Breast epithelium (tissue), 3 donors: ENCODE results near the gene FBXO15.

ENCODE experiments used
- CTCF ChIP-seq, 3 donors: fragments of 450-650 bp; IDR thresholded peaks; one replicate each; pipeline ENCODE4 v1.5.1; 2016 to 2017; ENCODE audit warnings: antibody characterized with exemption in 3 of 3, mild to moderate bottlenecking in 3 of 3, moderate library complexity in 3 of 3
- POLR2A ChIP-seq: fragments of 450-650 bp; IDR thresholded peaks from one replicate; pipeline ENCODE4 v1.6.1; 2016; ENCODE audit warnings: antibody characterized with exemption, mild to moderate bottlenecking, moderate library complexity
- POLR2AphosphoS5 ChIP-seq, 3 donors: sonication (generic); formaldehyde crosslinking; IDR thresholded peaks; one replicate each; pipeline ENCODE4 v1.6.1; 2017; ENCODE audit warnings: antibody characterized with exemption in 3 of 3

GRCh38 chr18:74064510-74064909, 83.1 kb downstream of the FBXO15 start:
- TF ChIP-seq CTCF (IDR thresholded peaks at IDR 0.05) (no peak), POLR2A (no peak), POLR2AphosphoS5 (IDR thresholded peaks at IDR 0.05) (no peak)
